ENCODE measurements around the gene OSBPL5. TPM values are rescaled to one million over a fixed set of nuclear protein-coding genes. Genes with fewer than 3 reads are reported as not detected.
A peak's percentile ranks its signal among the peaks of the same experiment; 100 is the strongest.

Gene OSBPL5
- polyA plus RNA-seq, 3 donors = 3.1 to 30.3 (median 6.8) TPM

DNA sequence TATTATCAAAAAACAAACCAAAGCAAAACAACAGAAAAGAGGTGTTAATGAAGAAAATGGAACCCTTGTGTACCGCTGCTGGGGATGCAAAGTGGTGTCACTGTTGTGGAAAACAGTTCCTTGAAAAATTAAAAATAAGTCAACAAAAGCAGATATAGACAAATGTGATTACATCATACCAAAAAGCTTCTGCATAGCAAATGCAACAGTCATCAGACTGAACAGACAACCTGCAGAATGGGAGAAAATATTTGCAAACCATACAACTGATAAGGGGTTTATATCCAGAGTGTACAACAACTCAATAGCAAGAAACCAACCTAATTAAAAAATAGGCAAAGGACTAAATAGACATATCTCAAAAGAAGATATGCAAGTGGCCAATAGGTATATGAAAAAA is 85.0 kb downstream of the OSBPL5 start:
- Mint-ChIP-seq H3K4me1 (no peaks in the 10 kb centered on the region), H3K27me3 (ENCODE audit: low read depth in 3 of 3) (peaks cover 3 to 27% (median 12%) of the 10 kb centered on the region in 3 donors), H3K36me3 (no peaks in the 10 kb centered on the region), H3K9me3 (peaks cover 0 to 4% (median 0%) of the 10 kb centered on the region in 7 donors), H3K27ac (no peak overlapping the region), H3K4me3 (no peak overlapping the region)
- Histone ChIP-seq H4K20me1 (ENCODE audit: insufficient read depth, low read length) (no peaks in the 10 kb centered on the region), H3K79me2 (ENCODE audit: insufficient read depth, low read length) (no peaks in the 10 kb centered on the region), H3K36me3 (replicated peaks in 1 of 2; ENCODE audit: control insufficient read depth in 1 of 2, insufficient read depth in 2 of 2, low read length in 2 of 2) (no peaks in the 10 kb centered on the region), H3K9ac (ENCODE audit: insufficient read depth, low read length, poor library complexity, severe bottlenecking) (no peak overlapping the region), H3K9me3 (replicated peaks in 1 of 2; ENCODE audit: control insufficient read depth in 1 of 2, insufficient read depth in 1 of 2, low read length in 2 of 2) (no peaks in the 10 kb centered on the region), H3K4me1 (ENCODE audit: control insufficient read depth in 1 of 2, insufficient read depth in 2 of 2, low read length in 2 of 2) (no peaks in the 10 kb centered on the region), H2AFZ (ENCODE audit: insufficient read depth, low read depth, low read length, poor library complexity, severe bottlenecking) (no peak overlapping the region), H3K27ac (ENCODE audit: low read depth in 1 of 2, low read length in 2 of 2) (no peak overlapping the region), H3K27me3 (ENCODE audit: control insufficient read depth in 2 of 2, insufficient read depth in 2 of 2, low read length in 2 of 2) (peaks cover 0 to 2% of the 10 kb centered on the region in 2 donors), H3K4me2 (replicated peaks; ENCODE audit: extremely low read depth, low read length, poor library complexity, severe bottlenecking) (no peak overlapping the region), H3K4me3 (replicated peaks in 1 of 3; ENCODE audit: low read depth in 2 of 3, low read length in 3 of 3) (no peak overlapping the region)
- TF ChIP-seq, protein P1, sequence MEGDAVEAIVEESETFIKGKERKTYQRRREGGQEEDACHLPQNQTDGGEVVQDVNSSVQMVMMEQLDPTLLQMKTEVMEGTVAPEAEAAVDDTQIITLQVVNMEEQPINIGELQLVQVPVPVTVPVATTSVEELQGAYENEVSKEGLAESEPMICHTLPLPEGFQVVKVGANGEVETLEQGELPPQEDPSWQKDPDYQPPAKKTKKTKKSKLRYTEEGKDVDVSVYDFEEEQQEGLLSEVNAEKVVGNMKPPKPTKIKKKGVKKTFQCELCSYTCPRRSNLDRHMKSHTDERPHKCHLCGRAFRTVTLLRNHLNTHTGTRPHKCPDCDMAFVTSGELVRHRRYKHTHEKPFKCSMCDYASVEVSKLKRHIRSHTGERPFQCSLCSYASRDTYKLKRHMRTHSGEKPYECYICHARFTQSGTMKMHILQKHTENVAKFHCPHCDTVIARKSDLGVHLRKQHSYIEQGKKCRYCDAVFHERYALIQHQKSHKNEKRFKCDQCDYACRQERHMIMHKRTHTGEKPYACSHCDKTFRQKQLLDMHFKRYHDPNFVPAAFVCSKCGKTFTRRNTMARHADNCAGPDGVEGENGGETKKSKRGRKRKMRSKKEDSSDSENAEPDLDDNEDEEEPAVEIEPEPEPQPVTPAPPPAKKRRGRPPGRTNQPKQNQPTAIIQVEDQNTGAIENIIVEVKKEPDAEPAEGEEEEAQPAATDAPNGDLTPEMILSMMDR (IDR thresholded peaks at IDR 0.05) = no peak
- intact Hi-C loops (cut with micrococcal nuclease) = no loop called here
- no CpG with 5 or more reads among the region's 1 CpG for WGBS (ENCODE audit: insufficient coverage)
- no peak for DNase-seq

DNA sequence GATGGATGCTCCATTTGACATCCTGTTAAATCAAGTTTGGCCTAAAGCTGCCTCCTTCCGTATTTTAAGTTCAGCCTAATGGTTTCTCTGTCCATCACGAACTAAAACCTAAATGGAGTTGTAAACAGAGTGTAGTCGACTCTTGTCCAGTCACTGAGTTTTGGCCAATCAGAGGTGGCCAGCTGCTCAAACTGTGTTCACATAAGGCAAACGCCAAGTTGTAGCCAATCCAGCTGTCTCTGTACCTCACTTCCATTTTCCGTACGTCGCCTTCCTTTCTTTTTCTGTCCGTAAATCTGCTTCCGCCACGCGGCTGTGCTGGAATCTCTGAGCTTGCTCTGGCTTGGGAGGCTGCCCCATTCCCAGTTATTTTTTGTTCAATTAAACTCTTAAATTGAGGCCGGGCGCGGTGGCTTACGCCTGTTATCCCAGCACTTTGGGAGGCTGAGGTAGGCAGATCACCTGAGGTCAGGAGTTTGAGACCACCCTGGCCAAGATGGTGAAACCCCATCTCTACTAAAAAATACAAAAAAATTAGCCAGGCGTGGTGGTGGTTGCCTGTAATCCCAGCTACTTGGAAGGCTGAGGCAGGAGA is 87.2 kb downstream of the OSBPL5 start:
- Histone ChIP-seq H3K27ac (ENCODE audit: low read depth in 1 of 2, low read length in 2 of 2) (no peak overlapping the region), H3K4me1 (ENCODE audit: control insufficient read depth in 1 of 2, insufficient read depth in 2 of 2, low read length in 2 of 2) (no peaks in the 10 kb centered on the region), H2AFZ (ENCODE audit: insufficient read depth, low read depth, low read length, poor library complexity, severe bottlenecking) (no peak overlapping the region), H3K27me3 (ENCODE audit: control insufficient read depth in 2 of 2, insufficient read depth in 2 of 2, low read length in 2 of 2) (no peaks in the 10 kb centered on the region), H4K20me1 (ENCODE audit: insufficient read depth, low read length) (no peaks in the 10 kb centered on the region), H3K79me2 (ENCODE audit: insufficient read depth, low read length) (no peaks in the 10 kb centered on the region), H3K9me3 (replicated peaks in 1 of 2; ENCODE audit: control insufficient read depth in 1 of 2, insufficient read depth in 1 of 2, low read length in 2 of 2) (no peaks in the 10 kb centered on the region), H3K4me3 (replicated peaks in 1 of 3; ENCODE audit: low read depth in 2 of 3, low read length in 3 of 3) (no peak overlapping the region), H3K36me3 (replicated peaks in 1 of 2; ENCODE audit: control insufficient read depth in 1 of 2, insufficient read depth in 2 of 2, low read length in 2 of 2) (no peaks in the 10 kb centered on the region), H3K4me2 (replicated peaks; ENCODE audit: extremely low read depth, low read length, poor library complexity, severe bottlenecking) (no peak overlapping the region), H3K9ac (ENCODE audit: insufficient read depth, low read length, poor library complexity, severe bottlenecking) (no peak overlapping the region)
- no peak overlapping the region for H3K4me3 Mint-ChIP-seq
- 86% methylated on average over 10 of the region's 16 CpGs for WGBS (ENCODE audit: insufficient coverage)
- intact Hi-C loops (cut with micrococcal nuclease) = loop anchor here in 1 of 2 donors (5.0 kb wide), 1 partner anchor 406 kb away; no protein-coding TSS in a partner anchor
- DNase-seq = no peak
- H3K9me3 Mint-ChIP-seq = peaks cover 0 to 4% (median 0%) of the 10 kb centered on the region in 7 donors
- H3K27me3 Mint-ChIP-seq (ENCODE audit: low read depth in 3 of 3) = peaks cover 6 to 19% (median 11%) of the 10 kb centered on the region in 3 donors
- H3K27ac Mint-ChIP-seq = peak overlapping the region in 1 of 7 donors; percentile 14
- TF ChIP-seq, protein P1 (IDR thresholded peaks at IDR 0.05) = no peak
- H3K4me1 Mint-ChIP-seq = no peaks in the 10 kb centered on the region
- H3K36me3 Mint-ChIP-seq = no peaks in the 10 kb centered on the region
